Nephron progenitor cell (in vitro differentiated cells): Measurements from ENCODE around the gene SNRNP40.

Experiments
- DNase-seq: peaks from one replicate; pipeline ENCODE4 v3.0.0; 2021
- H3K27ac Mint-ChIP-seq: 2 replicates; pipeline ENCODE4 v1.8.0; 2021; ENCODE audit warnings: mild to moderate bottlenecking, moderate library complexity, mixed read lengths
- H3K27me3 Mint-ChIP-seq: 2 replicates; pipeline ENCODE4 v1.8.0; 2021; ENCODE audit warnings: mild to moderate bottlenecking, low read depth, mixed read lengths; ENCODE audit not compliant: poor library complexity
- H3K36me3 Mint-ChIP-seq: 2 replicates; pipeline ENCODE4 v1.8.0; 2021; ENCODE audit warnings: low read depth, mixed read lengths
- H3K4me1 Mint-ChIP-seq: 2 replicates; pipeline ENCODE4 v1.8.0; 2021; ENCODE audit warnings: mixed read lengths
- H3K4me3 Mint-ChIP-seq: 2 replicates; pipeline ENCODE4 v1.8.0; 2021; ENCODE audit warnings: mild to moderate bottlenecking, moderate library complexity, mixed read lengths
- H3K9me3 Mint-ChIP-seq: 2 replicates; pipeline ENCODE4 v1.8.0; 2021; ENCODE audit warnings: mild to moderate bottlenecking, moderate library complexity, mixed read lengths
- TF ChIP-seq, protein P1 (sequence below): fragments of 200-600 bp; sonication (generic); IDR thresholded peaks from 2 replicates; pipeline ENCODE4 v1.5.0; 2021; ENCODE audit warnings: antibody characterized with exemption

Gene SNRNP40

GRCh38 chr1:31327381-31327780 lies 30.8 kb upstream of the SNRNP40 start:
- Mint-ChIP-seq H3K4me3 (no peak overlapping the region), H3K9me3 (no peaks in the 10 kb centered on the region), H3K27me3 (no peaks in the 10 kb centered on the region), H3K27ac (no peak overlapping the region), H3K4me1 (no peaks in the 10 kb centered on the region), H3K36me3 (peaks cover 18% of the 10 kb centered on the region)
- TF ChIP-seq, protein P1, sequence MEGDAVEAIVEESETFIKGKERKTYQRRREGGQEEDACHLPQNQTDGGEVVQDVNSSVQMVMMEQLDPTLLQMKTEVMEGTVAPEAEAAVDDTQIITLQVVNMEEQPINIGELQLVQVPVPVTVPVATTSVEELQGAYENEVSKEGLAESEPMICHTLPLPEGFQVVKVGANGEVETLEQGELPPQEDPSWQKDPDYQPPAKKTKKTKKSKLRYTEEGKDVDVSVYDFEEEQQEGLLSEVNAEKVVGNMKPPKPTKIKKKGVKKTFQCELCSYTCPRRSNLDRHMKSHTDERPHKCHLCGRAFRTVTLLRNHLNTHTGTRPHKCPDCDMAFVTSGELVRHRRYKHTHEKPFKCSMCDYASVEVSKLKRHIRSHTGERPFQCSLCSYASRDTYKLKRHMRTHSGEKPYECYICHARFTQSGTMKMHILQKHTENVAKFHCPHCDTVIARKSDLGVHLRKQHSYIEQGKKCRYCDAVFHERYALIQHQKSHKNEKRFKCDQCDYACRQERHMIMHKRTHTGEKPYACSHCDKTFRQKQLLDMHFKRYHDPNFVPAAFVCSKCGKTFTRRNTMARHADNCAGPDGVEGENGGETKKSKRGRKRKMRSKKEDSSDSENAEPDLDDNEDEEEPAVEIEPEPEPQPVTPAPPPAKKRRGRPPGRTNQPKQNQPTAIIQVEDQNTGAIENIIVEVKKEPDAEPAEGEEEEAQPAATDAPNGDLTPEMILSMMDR, result no peak
- DNase-seq, result no peak

- peaks cover 18% of the 10 kb centered on the region for H3K36me3 Mint-ChIP-seq
- H3K9me3 Mint-ChIP-seq, result no peaks in the 10 kb centered on the region
- no peak overlapping the region for H3K4me3 Mint-ChIP-seq
- H3K27me3 Mint-ChIP-seq, result no peaks in the 10 kb centered on the region
- no peak overlapping the region for H3K27ac Mint-ChIP-seq
- no peak for DNase-seq
- TF ChIP-seq, protein P1, result no peak
- no peaks in the 10 kb centered on the region for H3K4me1 Mint-ChIP-seq
These were observed 29.9 kb upstream of the SNRNP40 start for GRCh38 chr1:31326461-31326860.

- TF ChIP-seq, protein P1, result no peak
- Mint-ChIP-seq H3K9me3 (no peaks in the 10 kb centered on the region), H3K36me3 (peaks cover 22% of the 10 kb centered on the region), H3K4me1 (no peaks in the 10 kb centered on the region), H3K4me3 (no peak overlapping the region), H3K27me3 (no peaks in the 10 kb centered on the region), H3K27ac (no peak overlapping the region)
- no peak for DNase-seq
These were observed 28.4 kb upstream of the SNRNP40 start for GRCh38 chr1:31324992-31325391.

DNA sequence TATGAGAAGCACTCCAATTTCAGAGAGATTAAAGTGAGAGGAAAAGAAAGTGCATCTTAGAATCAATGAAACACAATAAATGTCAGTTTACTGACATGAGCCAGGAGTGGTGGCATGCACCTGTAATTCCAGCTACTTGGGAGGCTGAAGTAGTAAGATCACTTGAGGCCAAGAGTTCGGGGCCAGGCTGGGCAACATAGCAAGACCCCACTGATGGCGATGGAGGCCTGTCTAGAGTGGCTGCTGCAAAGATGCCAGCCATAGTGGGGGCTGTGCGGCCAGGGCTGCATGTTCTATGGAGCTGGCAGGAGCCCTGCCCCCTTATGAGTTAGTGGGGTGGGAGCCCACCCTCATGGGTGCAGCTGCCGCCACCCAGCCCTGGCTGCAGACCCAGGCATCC lies 27.5 kb upstream of the SNRNP40 start:
- H3K27me3 Mint-ChIP-seq, result no peaks in the 10 kb centered on the region
- DNase-seq, result no peak
- no peaks in the 10 kb centered on the region for H3K9me3 Mint-ChIP-seq
- no peak overlapping the region for H3K4me3 Mint-ChIP-seq
- peaks cover 29% of the 10 kb centered on the region for H3K36me3 Mint-ChIP-seq
- TF ChIP-seq, protein P1, result no peak
- H3K27ac Mint-ChIP-seq, result no peak overlapping the region
- H3K4me1 Mint-ChIP-seq, result no peaks in the 10 kb centered on the region

- DNase-seq, result no peak
- peaks cover 61% of the 10 kb centered on the region for H3K36me3 Mint-ChIP-seq
- H3K4me1 Mint-ChIP-seq, result no peaks in the 10 kb centered on the region
- no peak overlapping the region for H3K4me3 Mint-ChIP-seq
- TF ChIP-seq, protein P1, result no peak
- no peaks in the 10 kb centered on the region for H3K9me3 Mint-ChIP-seq
- no peak overlapping the region for H3K27ac Mint-ChIP-seq
- no peaks in the 10 kb centered on the region for H3K27me3 Mint-ChIP-seq
These were observed 21.6 kb upstream of the SNRNP40 start for GRCh38 chr1:31318146-31318545.

- Mint-ChIP-seq H3K4me3 (no peak overlapping the region), H3K27ac (no peak overlapping the region), H3K4me1 (no peaks in the 10 kb centered on the region), H3K9me3 (no peaks in the 10 kb centered on the region), H3K27me3 (no peaks in the 10 kb centered on the region), H3K36me3 (peaks cover 63% of the 10 kb centered on the region)
- TF ChIP-seq, protein P1, result no peak
- no peak for DNase-seq
These were observed 19.3 kb upstream of the SNRNP40 start for GRCh38 chr1:31315902-31316301.
